G401.6 (cell line): ENCODE data around the gene DLG3.

Experiments
- FAIRE-seq: peaks from 2 replicates; lab custom pipeline; 2012; peaks lifted over from hg19 to GRCh38; lab: Jason Lieb, UNC

The DLG3 gene

GRCh38 chrX:70437921-70438665 is 6.5 kb upstream of the DLG3 start:
- FAIRE-seq: no peak

GRCh38 chrX:70439016-70439415 is 5.6 kb upstream of the DLG3 start:
- no peak for FAIRE-seq

GRCh38 chrX:70442224-70442623 is 2.4 kb upstream of the DLG3 start:
- no peak for FAIRE-seq

GRCh38 chrX:70444946-70445656 is 466 bp downstream of the DLG3 start:
- no peak for FAIRE-seq

- FAIRE-seq: no peak
Measured at GRCh38 chrX:70445951-70446350, 1.3 kb downstream of the DLG3 start.

GRCh38 chrX:70446380-70447350 is 2.0 kb downstream of the DLG3 start:
- no peak for FAIRE-seq

- no peak for FAIRE-seq
Measured at GRCh38 chrX:70449457-70449966, 4.9 kb downstream of the DLG3 start.

- FAIRE-seq: no peak
Measured at GRCh38 chrX:70452143-70452733, 7.6 kb downstream of the DLG3 start.

GRCh38 chrX:70453024-70453618 is 8.5 kb downstream of the DLG3 start:
- FAIRE-seq: no peak

GRCh38 chrX:70454441-70455365 is 10.1 kb downstream of the DLG3 start:
- peak; percentile 93 for FAIRE-seq

GRCh38 chrX:70455366-70456202 is 10.9 kb downstream of the DLG3 start:
- FAIRE-seq: no peak

- no peak for FAIRE-seq
Measured at GRCh38 chrX:70456256-70456655, 11.6 kb downstream of the DLG3 start.

GRCh38 chrX:70461026-70461425 is 16.4 kb downstream of the DLG3 start:
- no peak for FAIRE-seq

- no peak for FAIRE-seq
Measured at GRCh38 chrX:70464051-70464450, 19.4 kb downstream of the DLG3 start.

- FAIRE-seq: no peak
Measured at GRCh38 chrX:70466968-70467367, 22.3 kb downstream of the DLG3 start.

- FAIRE-seq: no peak
Measured at GRCh38 chrX:70468709-70469108, 24.1 kb downstream of the DLG3 start.

- FAIRE-seq: no peak
Measured at GRCh38 chrX:70470850-70471289, 26.2 kb downstream of the DLG3 start.

- FAIRE-seq: no peak
Measured at GRCh38 chrX:70476166-70476933, 31.7 kb downstream of the DLG3 start.
